Suprapubic skin (tissue), 4 donors: ENCODE data around the gene CNTNAP1. TPM values are rescaled to one million over a fixed set of nuclear protein-coding genes. Genes with fewer than 3 reads are reported as not detected.

Experiments used
- DNase-seq, 2 donors: peaks; one replicate each; pipeline ENCODE4 v3.0.0-alpha.2; 2019; ENCODE audit warnings: low spot score in 2 of 2
- H3K27ac ChIP-seq: fragments of 200-600 bp; sonication (generic); one replicate; pipeline ENCODE4 v1.5.1; 2019
- H3K27me3 ChIP-seq: fragments of 200-600 bp; sonication (generic); one replicate; pipeline ENCODE4 v1.5.1; 2019
- H3K36me3 ChIP-seq: fragments of 200-600 bp; sonication (generic); one replicate; pipeline ENCODE4 v1.5.1; 2019
- H3K4me1 ChIP-seq: fragments of 200-600 bp; sonication (generic); one replicate; pipeline ENCODE4 v1.5.1; 2019
- H3K4me3 ChIP-seq: fragments of 200-600 bp; sonication (generic); one replicate; pipeline ENCODE4 v1.5.1; 2019; ENCODE audit warnings: mild to moderate bottlenecking
- H3K9me3 ChIP-seq: fragments of 200-600 bp; sonication (generic); one replicate; pipeline ENCODE4 v1.5.1; 2019
- CTCF ChIP-seq, 2 donors: fragments of 200-600 bp in 1 of 2; fragments of 450-650 bp in 1 of 2; sonication (generic) in 1 of 2; IDR thresholded peaks; one replicate each; pipeline ENCODE4 v1.5.1; 2016 to 2019; ENCODE audit warnings: antibody characterized with exemption in 2 of 2, mild to moderate bottlenecking in 1 of 2, moderate library complexity in 1 of 2
- EP300 ChIP-seq: sonication (generic); formaldehyde crosslinking; IDR thresholded peaks from one replicate; pipeline ENCODE4 v1.6.1; 2017; ENCODE audit warnings: antibody characterized with exemption
- POLR2A ChIP-seq, 2 donors: fragments of 450-650 bp; IDR thresholded peaks; one replicate each; pipeline ENCODE4 v1.6.1; 2017; ENCODE audit warnings: antibody characterized with exemption in 2 of 2, mild to moderate bottlenecking in 2 of 2, moderate library complexity in 2 of 2
- POLR2AphosphoS5 ChIP-seq, 3 donors: sonication (generic); formaldehyde crosslinking; IDR thresholded peaks; one replicate each; pipeline ENCODE4 v1.6.1; 2017; ENCODE audit warnings: antibody characterized with exemption in 3 of 3
- WGBS: methylation state at CpG from one replicate; pipeline ENCODE4 v1.1.5; 2018; 5-methylcytosine and 5-hydroxymethylcytosine counted together
- total RNA-seq, 4 donors: library from RNA; depleted of rRNA; stranded (reverse); fragments of >200 nt; gene quantifications; one replicate each; pipeline ENCODE4 v1.1.0, GENCODE V29; 2016

CNTNAP1 gene
- 1 to 10 TPM in 3 of 4 donors, under 1 TPM in 1; 0.79 to 3.3 (median 1.2) TPM for total RNA-seq

GRCh38 chr17:42681976-42682721, at the start of gene CNTNAP1:
TSS of gene CNTNAP1 (plus strand) at chr17:42682531. CDS start at chr17:42682830, 299 bp downstream.
- 10% methylated on average over 22 of the region's 22 CpGs for WGBS
- peaks cover 3% of the 10 kb centered on the region for H3K27me3 ChIP-seq
- DNase-seq: no peak
- peaks cover 2% of the 10 kb centered on the region for H3K36me3 ChIP-seq
- H3K4me3 ChIP-seq: peak within 1 kb of the TSS; percentile 49
- H3K27ac ChIP-seq: peak within 1 kb of the TSS; percentile 31
- H3K9me3 ChIP-seq: no peaks in the 10 kb centered on the region
- peaks cover 65% of the 10 kb centered on the region for H3K4me1 ChIP-seq
- TF ChIP-seq POLR2A (IDR thresholded peaks at IDR 0.05): no peak
- TF ChIP-seq POLR2AphosphoS5 (IDR thresholded peaks at IDR 0.05): no peak
- TF ChIP-seq CTCF (IDR thresholded peaks at IDR 0.05): no peak
- no peak for TF ChIP-seq EP300

GRCh38 chr17:42632949-42633444, 49.3 kb upstream of the CNTNAP1 start:
- no peak overlapping the region for H3K4me3 ChIP-seq
- peaks cover 13% of the 10 kb centered on the region for H3K4me1 ChIP-seq
- H3K9me3 ChIP-seq: no peaks in the 10 kb centered on the region
- H3K36me3 ChIP-seq: no peaks in the 10 kb centered on the region
- no peak for TF ChIP-seq EP300
- no peak for TF ChIP-seq POLR2AphosphoS5 (IDR thresholded peaks at IDR 0.05)
- no peak for TF ChIP-seq POLR2A (IDR thresholded peaks at IDR 0.05)
- no peak for TF ChIP-seq CTCF (IDR thresholded peaks at IDR 0.05)
- H3K27me3 ChIP-seq: no peaks in the 10 kb centered on the region
- H3K27ac ChIP-seq: peak overlapping the region; percentile 41
- 67% methylated on average over 9 of the region's 9 CpGs for WGBS
- DNase-seq: no peak

- Histone ChIP-seq H3K27ac (no peak overlapping the region), H3K4me3 (no peak overlapping the region), H3K27me3 (no peaks in the 10 kb centered on the region), H3K36me3 (no peaks in the 10 kb centered on the region), H3K9me3 (no peaks in the 10 kb centered on the region), H3K4me1 (no peaks in the 10 kb centered on the region)
- 65% methylated on average over 4 of the region's 7 CpGs for WGBS
- TF ChIP-seq POLR2A (IDR thresholded peaks at IDR 0.05) (no peak), CTCF (IDR thresholded peaks at IDR 0.05) (no peak), POLR2AphosphoS5 (IDR thresholded peaks at IDR 0.05) (no peak), EP300 (no peak)
- DNase-seq: no peak
These were observed 42.7 kb upstream of the CNTNAP1 start for GRCh38 chr17:42639525-42640113.

GRCh38 chr17:42640121-42640520, 42.2 kb upstream of the CNTNAP1 start:
- no peaks in the 10 kb centered on the region for H3K4me1 ChIP-seq
- no peaks in the 10 kb centered on the region for H3K36me3 ChIP-seq
- no peak overlapping the region for H3K4me3 ChIP-seq
- no peak for TF ChIP-seq POLR2AphosphoS5 (IDR thresholded peaks at IDR 0.05)
- no peak for TF ChIP-seq EP300
- TF ChIP-seq CTCF (IDR thresholded peaks at IDR 0.05): no peak
- no peaks in the 10 kb centered on the region for H3K9me3 ChIP-seq
- H3K27ac ChIP-seq: no peak overlapping the region
- no peak for DNase-seq
- no peaks in the 10 kb centered on the region for H3K27me3 ChIP-seq
- WGBS: 98% methylated on average over 4 of the region's 4 CpGs

GRCh38 chr17:42642336-42642735, 40.0 kb upstream of the CNTNAP1 start:
- H3K27me3 ChIP-seq: no peaks in the 10 kb centered on the region
- H3K36me3 ChIP-seq: no peaks in the 10 kb centered on the region
- no peaks in the 10 kb centered on the region for H3K4me1 ChIP-seq
- H3K4me3 ChIP-seq: no peak overlapping the region
- no peaks in the 10 kb centered on the region for H3K9me3 ChIP-seq
- no peak overlapping the region for H3K27ac ChIP-seq
- WGBS: 36% methylated on average over 2 of the region's 2 CpGs
- TF ChIP-seq EP300: no peak
- DNase-seq: no peak
